GM19324 (cell line): ENCODE data around the gene JPH4.
"Not testable (repeated sequence)": the region's sequence is repeated elsewhere in the genome, so short reads cannot be mapped to it uniquely, and the experiment has no call there.

Experiments
- ATAC-seq: cut with Tn5 transposase; IDR thresholded peaks from one replicate; pipeline ENCODE4 v1.9.1; 2021; ENCODE audit warnings: mild to moderate bottlenecking, moderate library complexity; ENCODE audit not compliant: unreplicated experiment, low FRiP score

Gene JPH4

GRCh38 chr14:23551266-23552028 lies 27.1 kb downstream of the JPH4 start, which contains the start of gene ZFHX2:
Gene ZFHX2, minus strand, starts transcription at chr14:23551765. Its CDS starts 16,440 bp downstream, at chr14:23535325.
- ATAC-seq: peak; percentile 50

DNA sequence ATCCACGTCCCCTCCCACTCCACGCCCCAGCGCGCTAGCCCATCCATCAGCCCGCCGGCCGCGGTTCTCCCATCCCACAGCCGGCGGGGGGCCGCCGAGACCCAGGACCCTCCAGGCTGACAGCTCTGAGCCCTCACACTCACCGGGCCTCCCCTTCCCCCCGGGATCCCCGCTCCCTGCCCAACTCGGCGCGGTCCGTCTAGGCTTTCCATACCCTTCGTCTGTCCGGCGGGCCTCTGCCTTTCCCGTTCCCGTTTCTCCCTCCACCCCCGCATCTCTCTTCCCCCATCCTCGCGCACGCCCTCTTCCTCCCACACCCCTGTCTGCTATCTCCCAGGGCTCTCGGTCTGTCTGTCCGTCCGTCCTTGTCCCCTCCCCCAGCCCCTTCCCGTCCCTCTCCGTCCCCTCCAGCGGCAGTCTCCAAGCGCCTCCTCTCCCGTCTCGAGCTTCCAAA lies 27.8 kb downstream of the JPH4 start:
- ATAC-seq: no peak

GRCh38 chr14:23550131-23550811 lies 28.3 kb downstream of the JPH4 start:
- ATAC-seq: no peak

DNA sequence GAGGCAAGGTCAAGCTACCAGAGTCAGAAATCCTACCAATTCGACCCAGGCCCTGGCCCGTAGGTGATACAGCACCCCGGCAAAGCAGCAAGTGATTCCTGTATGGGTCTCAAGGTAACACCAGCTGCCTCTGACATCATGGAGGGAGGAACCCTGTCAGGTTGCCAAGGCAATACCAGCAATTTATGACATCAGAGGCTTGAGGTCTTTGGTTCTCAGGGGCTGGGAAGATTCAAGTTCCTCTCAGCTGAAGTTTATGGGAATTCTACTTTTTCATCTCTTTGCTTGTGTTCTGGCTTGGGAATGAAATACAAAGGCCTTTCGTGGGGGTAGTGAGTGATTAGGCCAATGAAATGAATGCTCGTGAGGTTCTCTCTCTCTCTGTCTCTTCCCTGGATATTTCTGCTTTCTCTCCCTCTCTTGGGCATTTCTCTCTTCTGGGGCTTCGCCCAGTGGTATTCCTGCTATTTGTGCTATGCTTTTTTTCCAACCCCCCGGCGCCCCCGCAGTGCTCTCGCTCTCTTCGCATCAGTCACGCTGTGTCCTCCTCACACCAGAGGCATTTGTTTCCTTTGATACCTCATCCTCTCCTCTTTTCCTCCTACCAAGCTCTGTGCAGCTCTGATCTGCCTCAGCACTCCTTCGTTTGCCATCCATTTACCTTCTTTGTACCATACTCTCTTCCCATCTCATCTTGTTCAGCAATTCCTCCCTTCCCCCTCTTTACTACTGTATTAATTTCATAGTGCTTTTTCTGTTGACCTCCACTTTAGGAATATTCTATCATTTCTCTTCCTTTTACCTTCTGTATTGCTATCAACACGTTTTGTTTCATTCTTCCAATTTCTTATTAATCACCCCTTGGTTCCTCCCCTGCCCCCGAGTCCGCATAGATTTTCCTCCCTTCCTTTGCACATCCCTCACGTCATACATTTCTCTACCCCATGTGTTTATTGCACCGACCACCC lies 30.0 kb downstream of the JPH4 start:
- no peak for ATAC-seq

DNA sequence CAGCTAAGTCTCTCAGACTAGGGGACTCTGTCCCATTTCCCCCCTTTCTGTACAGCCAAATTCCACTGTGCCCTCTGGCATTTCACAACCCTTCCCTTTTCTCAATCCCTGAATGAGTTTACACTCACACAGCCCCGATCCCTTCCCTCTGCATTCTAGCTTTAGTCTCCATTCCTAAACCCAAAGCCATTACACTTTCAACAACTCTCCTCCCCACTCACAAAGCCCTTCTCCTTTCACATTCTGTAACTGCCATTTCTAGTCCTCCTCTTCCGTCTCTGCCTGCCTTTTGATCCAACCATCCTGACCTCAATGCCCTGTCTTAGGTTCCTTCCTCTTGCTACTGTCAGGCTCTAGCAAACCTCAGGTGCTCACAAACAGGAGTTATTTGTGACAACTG lies 30.7 kb downstream of the JPH4 start:
- no peak for ATAC-seq

DNA sequence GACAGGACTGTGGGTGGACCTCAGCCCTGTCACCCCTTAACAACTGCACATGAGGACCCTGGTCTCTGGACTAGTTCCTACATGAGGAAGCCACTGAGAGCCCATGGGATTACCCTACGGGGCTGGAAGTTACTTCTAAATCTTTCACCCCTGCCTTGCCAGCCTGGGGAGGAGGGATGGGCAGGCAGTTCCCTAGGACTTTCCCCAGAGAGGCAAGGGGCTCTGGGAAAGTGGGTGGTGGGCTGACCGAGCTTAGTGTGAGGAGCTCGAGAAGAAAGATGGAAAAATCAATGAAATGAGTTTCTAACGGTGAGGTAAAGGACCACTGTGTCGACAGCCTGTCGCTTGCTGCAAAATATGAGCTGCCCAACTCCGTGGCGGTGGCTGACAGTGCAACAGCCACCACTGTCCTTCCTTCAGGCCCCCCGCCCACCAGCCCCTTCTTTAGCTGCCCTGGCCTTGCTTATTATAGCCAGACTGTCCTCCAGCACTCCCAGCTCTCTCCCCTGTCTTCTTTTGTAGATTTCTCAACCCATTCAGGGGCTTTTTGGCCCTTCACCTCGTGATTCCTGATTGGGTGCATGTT lies 32.0 kb downstream of the JPH4 start:
- ATAC-seq: no peak

DNA sequence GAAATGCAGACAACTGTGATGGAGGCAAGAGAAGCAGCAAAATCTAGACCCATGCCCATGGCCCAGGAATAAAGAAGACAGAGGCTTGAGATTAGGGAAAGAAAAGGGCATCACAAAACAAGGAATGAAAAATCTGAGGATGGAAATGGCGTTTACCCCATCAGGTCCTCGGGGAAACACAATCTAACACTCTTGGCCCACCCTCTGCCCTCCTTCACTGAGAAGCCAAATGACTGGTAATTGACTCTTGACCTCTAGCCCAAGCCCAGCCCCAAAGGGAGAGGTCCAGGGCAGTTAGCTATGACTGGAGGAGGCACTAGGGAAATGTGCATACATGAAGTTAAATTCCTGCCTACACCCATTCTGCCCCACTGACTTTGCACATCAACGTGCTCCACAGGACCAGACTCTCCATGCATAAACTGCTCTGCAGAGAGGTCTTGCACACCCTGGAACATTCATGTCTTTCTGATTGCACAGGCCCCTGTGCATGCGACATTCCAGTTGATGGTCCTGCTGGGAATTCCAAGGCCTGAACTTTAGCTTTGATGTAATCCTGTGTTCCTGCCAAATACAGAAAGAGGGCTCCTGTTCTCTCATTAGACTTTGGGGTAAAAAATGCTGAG lies 32.7 kb downstream of the JPH4 start:
- ATAC-seq: no peak

- ATAC-seq: no peak
Observed at GRCh38 chr14:23544511-23545447, 33.8 kb downstream of the JPH4 start.

DNA sequence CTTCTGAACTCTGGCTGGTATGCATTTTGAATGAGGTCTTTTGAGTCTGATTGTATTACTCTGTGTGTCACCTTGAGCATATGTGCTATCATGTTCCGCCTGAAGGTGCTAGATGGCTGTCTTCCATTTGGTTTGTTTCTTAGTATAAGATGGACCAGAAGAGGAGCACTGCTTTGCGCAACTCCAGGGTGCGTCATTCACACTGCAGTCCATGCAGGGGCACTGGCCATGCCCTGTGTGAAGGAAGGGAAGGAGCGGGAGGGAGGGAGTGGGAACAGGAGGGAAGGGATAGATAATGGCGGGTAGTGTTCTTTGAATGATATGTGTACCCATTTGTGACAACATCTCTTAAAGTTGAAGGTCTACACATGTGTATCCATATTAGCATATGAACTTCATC lies 35.2 kb downstream of the JPH4 start:
- ATAC-seq: no peak

GRCh38 chr14:23542261-23542660 lies 36.3 kb downstream of the JPH4 start:
- ATAC-seq: no peak

GRCh38 chr14:23540141-23540469 lies 38.5 kb downstream of the JPH4 start:
- no peak for ATAC-seq

DNA sequence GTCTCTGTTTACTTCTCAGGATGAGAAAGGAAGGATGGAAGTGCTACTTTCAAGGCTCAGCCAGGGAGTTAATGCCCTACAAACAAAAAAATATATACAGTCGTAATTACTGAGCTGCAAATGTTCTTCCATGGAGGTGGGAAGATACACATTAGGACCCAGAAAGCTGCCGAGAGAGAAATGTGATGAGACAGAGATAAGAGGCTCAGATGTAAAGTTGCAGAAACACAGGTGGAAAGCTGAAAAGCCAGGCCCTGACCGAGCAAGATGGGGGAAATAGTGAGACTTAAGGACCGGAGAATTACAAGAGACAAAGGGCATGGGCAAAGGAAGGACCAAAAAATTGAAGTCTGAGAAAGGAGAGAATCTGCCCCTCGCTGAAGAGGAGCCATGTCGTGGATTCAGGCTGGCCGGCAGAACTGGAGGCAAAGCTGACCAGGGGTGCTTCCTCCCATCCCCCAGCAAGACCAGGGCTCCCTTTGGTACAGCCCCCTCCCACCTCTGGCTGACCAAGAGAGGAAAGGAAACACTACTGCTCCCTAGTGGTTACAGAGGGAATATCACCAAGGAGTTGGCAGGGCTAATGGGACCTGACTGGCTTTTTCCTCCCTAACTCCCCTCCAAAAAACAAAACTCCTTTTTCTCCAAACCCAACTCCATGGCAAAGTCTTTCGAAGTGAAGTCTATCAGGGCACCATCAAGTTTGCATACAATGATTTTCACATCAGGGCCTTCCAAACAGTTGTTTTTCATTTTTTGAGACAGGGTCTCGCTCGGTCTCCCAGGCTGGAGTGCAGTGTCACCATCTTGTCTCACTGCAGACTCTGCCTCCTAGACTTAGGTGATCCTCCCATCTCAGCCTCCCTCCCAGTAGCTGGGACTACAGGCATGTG lies 39.1 kb downstream of the JPH4 start:
- no peak for ATAC-seq

GRCh38 chr14:23538785-23539184 lies 39.8 kb downstream of the JPH4 start:
- ATAC-seq: no peak

DNA sequence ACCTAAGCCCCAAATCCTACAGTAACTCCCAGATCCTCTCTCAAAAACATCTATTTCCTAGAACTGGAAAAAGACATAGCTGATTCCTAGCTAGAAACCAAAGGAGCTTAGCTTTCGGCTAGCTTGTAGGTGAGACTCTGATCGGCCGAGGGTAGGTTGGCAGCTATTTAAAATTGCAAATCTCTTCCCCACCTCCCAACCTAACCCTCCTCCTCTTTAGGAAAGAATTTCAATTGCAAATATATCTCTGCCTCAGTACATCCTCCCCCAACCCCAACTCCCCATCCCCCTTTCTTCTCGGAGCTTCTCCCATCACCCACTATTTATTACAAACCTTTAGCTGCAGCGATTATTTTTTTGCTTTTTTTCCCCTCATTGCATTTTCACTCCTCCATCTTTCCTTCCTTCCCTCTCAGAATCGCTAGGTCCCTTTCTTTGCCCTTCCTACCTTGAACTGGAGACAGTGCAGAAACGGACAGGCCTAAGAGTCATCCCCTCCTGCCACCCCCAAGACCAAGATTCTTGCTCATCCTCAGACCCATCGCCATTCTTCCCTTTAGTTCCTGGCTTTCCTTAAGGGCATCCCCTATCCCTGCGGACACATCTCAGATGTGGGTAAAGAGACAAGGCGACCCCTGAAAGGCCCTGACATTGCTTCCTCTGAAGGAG lies 40.4 kb downstream of the JPH4 start:
- ATAC-seq: no peak

DNA sequence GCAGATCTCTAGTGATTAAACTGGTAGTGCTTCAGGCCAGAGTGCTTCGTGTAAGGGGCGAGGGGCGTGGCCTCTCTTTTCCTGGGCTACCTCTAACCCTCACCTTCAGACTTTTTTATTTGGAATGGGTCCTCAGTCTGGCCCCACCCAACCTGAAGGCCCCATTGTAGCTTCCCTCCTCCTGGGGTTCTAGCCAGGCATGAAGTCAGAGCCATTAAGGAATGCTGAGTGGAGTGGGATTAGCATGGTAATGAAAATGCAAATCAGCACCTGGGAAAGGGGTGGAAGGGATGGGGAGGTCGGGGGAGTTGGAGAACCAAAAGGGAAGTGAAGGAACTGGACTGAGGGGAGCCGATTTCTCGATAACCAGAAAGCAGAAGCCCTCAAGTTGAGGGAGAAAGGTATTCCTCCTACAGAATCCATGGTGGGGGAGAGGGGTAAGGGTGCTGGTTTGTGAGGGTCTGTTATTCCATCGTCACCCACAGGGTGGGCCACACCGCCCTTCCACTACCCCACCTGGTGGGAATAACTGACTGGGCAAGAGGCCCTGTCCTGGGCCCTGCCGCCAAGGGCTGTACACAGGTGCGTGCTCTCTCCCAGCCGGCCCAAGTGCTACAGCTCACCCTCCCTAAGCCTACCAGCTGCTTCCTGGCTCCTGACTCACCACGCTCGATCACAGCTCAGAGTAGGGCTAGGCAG lies 41.1 kb downstream of the JPH4 start:
- no peak for ATAC-seq

DNA sequence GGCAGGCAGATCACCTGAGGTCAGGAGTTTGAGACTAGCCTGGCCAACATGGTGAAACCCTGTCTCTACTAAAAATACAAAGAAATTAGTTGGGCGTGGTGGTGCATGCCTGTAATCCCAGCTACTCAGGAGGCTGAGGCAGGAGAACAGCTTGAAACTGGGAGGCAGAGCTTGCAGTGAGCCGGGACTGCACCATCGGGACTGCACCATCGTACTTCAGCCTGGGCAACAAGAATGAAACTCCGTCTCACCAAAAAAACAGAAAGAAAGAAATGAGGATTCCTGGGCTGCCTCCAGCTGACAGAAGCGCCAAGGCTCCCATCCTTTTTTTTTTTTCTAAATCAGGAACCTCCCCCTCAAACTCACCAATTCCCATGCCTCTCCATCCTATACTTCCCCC lies 41.7 kb downstream of the JPH4 start:
- ATAC-seq: not testable (repeated sequence)

DNA sequence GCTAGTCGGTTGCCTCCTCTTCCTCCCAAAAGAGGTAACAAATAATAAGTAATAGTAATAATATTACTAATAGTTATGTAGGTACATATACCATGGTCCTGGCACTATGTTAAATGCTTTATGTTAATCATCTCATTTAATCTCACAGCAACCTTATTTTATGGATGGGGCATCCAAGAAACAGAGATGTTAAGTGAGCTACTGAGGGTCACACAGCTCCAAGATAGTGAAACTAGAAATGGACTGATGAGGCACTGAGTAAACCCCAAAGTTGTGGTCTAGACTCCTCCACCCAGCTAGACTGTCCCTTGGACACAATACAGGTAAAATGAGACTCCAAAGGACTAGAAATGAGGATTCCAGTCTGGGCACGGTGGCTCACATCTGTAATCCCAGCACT lies 42.1 kb downstream of the JPH4 start:
- no peak for ATAC-seq
